Measurements from ENCODE around the gene RBKS.
"Not testable (repeated sequence)": the region's sequence is repeated elsewhere in the genome, so short reads cannot be mapped to it uniquely, and the experiment has no call there.

Gene RBKS

GRCh38 chr2:27796791-27797765 is 93.1 kb downstream of the RBKS start:
- no peak for DNase-seq

- DNase-seq = no peak
Measured at GRCh38 chr2:27795868-27796277, 94.3 kb downstream of the RBKS start.

DNA sequence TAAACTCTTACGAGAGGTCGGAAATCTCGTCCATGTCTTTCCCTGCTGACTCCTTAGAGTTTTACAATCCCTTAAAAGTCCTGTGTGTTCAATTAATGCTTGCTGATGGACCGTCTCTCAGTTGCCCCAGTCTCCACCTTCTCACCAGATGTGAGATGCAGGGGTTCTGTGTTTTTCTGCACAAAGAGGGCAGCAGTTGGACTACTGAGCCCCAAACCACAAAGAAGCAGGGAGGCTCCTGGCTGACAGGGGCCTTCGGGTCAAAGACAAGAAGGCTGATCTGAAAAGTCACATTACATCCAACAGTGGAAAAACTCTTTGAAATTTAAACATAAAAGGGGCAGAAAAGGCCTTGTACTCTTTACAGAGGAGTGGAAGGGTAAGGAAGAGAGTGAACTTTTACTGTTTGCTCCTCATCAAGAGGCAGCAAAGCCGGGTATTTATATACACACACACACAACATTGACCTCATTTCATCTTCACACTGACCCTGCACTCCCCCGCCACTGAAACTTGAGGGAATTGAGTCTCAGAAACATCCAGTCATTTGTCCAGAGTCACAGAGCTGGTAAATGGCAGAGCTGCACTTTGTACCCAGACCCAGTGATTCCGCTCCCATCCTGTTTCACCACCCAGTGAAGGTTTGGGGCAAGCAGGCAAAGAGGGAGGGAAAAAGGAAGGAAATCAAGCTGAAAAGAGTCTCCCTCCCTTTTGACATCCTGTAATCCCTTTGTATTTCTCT is 94.9 kb downstream of the RBKS start:
- DNase-seq = no peak

GRCh38 chr2:27792759-27793158 is 97.4 kb downstream of the RBKS start:
- DNase-seq = no peak

- DNase-seq = no peak
Measured at GRCh38 chr2:27790796-27791195, 99.4 kb downstream of the RBKS start.

GRCh38 chr2:27782701-27783100 is 107.5 kb downstream of the RBKS start:
- DNase-seq = no peak

GRCh38 chr2:27781496-27781895 is 108.7 kb downstream of the RBKS start:
- no peak for DNase-seq

DNA sequence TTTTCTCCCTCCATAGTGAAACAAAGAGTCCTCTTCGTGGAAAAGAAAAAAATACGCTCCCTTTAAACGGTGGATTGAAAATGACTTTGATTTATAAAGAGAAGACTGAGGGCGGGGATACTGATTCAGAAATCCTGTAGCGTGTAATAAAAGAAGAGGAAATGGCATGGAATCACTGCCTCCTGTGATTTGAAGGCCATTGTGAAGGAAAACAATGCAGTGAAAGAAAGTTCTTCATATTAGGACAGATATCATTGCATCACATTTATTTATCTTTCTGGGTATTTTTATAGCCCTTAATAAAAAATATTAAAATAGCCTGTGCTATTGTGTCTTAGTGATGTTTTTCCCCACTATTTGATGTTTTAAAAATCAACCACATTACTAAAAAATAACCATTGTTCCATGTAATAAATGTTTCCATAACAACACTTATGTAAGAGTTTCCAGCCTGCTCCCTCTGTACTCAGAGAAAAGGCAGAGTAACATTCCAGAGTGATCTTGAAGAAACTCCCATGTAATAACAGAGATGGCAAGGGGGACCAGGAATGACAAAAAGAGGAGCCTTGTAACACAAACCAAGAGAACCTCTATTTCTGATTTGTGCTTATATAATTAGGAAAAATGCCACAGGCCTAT is 110.7 kb downstream of the RBKS start:
- DNase-seq = no peak

- no peak for DNase-seq
Measured at GRCh38 chr2:27776696-27777095, 113.5 kb downstream of the RBKS start.

DNA sequence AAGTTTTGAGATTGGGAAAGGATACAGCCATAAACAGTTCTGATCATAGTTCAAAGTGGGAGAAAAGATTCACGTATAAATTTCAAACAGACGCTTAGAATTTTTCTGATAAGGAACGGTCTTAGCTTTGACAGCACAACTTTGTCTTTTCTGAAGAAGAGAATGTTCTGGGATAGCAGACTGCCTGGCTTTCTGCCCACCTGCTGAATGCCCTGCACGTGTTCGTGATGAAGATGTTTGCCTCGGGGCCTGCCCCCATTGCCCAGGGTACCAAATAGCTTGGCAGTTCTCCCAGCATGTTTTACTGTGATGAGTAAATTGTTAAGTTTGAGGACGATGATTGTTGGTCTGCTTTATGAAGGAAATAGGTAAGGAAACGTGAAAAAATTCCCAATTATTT is 114.1 kb downstream of the RBKS start:
- DNase-seq = no peak

DNA sequence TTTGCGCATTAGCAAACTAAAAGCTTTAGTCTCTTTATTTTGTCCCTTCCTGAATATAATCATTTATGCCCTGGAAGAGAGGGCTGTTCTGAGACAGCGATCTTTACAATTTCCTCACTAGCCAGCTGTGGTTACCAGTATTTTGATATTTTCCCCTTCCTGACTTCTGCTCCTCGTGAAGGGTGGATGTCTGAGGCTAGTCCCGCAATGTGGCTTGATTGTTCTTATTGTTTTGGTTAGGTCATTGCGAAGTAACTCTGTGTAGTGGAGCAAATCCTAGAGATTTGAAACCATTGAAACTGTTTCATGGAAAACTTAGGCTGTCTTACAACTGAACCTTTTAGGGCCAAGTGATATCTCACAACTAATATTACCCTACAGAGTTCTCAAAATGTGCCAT is 116.2 kb downstream of the RBKS start:
- DNase-seq = no peak

DNA sequence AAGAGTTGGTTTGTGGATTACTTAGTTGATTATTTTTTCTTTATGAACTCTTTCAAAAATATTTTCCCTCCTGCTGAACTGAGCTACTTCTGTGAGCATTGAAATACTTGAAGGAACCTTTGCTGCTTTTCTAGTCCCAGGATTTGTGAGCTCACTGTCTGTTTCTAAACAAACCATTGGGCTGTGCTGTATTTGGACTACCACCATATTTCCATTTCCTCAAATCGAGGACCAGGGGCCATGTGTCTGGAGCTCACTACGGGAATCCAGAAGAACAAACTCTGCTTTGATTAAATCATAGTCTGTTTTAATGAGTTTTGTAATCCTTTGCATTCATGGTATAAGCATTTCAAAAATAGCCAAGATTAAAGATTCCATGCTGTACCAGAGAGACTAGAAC is 117.4 kb downstream of the RBKS start:
- DNase-seq = no peak

- peak; percentile 84 for DNase-seq
Measured at GRCh38 chr2:27771548-27772335, 118.4 kb downstream of the RBKS start, which contains the start of gene MRPL33. Gene MRPL33 (plus strand): TSS chr2:27771719. CDS start chr2:27771778, 59 bp downstream.

GRCh38 chr2:27771202-27771547 is 119.0 kb downstream of the RBKS start:
- DNase-seq = no peak

DNA sequence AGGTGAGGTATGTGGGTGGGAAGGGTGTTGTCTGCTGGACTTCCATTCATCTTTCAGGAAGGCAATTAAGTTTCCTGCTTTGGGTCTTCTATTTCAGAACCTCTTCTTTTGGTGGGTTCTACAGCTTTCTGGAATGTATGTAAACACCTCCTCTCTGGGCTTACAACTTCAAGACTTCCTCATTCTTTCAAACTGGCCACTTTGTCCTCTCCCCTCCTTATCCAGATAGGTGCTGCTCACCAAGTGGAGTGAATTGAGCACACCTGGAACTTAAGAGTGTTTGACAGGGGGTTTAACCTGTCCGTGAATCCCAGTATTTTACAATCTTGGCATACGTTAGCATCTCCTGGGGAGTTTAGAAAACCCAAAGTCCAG is 123.9 kb downstream of the RBKS start:
- DNase-seq = no peak

- no peak for DNase-seq
Measured at GRCh38 chr2:27765621-27766286, 124.4 kb downstream of the RBKS start.

DNA sequence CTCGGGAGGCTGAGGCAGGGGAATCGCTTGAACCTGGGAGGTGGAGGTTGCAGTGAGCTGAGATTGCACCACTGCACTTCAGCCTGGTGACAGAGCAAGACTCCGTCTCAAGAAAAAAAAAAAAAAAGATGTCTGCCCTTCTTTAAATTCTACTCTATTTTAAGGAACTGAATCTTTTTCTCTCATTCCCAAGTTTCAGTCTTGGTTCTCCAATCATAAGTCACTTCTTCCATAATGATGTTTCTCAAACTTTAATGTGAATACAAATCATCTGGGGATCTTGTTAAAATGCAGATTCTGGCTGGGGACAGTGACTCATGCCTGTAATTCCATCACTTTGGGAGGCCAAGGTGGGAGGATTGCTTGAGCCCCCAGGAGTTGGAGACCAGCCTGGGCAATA is 125.7 kb downstream of the RBKS start:
- not testable (repeated sequence) for DNase-seq

DNA sequence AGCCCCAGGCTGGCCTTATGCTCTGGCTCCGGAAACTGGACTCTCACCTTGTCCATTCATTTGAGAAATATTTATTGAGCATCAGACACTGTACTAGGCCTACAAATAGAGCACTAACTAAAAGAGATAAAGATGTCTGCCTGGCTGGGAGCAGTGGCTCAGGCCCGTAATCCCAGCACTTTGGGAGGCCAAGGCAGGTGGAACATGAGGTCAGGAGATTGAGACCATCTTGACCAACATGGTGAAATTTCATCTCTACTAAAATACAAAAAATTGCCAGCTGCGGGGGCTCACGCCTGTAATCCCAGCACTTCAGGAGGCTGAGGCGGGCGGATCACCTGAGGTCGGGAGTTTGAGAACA is 126.3 kb downstream of the RBKS start:
- DNase-seq = no peak

- no peak for DNase-seq
Measured at GRCh38 chr2:27762951-27763906, 127.0 kb downstream of the RBKS start.

DNA sequence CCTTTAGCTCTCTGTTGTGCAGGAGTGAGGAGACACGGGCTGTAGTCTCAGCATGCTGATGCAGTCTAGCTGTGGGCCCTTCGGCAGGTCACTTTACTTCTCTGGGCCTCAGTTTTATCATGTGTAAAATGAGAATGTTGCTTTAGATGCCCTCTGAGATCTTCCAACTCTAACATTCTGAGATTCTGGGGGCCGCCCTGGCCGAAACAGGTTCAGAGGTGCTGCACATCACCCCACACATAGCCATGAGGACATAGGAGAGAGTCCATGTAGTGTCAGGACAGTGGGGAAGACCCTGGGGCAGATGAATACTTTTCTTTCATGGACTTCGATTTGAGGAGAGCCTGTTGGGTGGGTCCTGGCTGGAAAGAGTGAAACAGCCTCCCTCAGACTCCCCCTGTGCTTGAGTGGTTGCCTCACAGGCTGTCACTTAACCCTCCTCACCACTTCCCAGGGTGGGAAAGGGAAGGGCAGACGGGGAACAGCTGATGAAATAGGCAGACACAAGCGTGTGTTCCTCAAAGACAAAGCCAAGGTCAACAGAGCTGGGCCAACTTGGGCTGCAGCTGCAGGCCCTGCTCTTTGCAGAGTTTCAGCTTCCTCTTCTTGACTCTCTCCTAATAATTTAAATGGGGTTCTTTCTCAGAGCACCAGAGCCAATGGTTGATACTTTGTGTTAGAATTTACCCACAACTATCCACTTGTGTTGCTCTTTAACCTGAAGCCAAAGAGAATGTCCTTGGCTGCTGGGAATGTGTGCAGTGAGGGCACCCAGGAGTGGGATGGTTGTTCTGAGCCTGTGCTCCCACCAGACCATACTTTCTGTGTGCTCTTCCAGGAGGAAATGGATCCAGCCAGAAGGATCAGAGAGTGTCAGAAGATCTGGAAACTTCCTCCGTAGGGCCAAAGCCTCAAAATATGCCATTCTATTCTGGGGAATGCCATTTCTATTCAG is 133.4 kb downstream of the RBKS start:
- DNase-seq = peak; percentile 6
